Stimulated activated CD8-positive, alpha-beta memory T cell treated with anti-CD3 and anti-CD28 coated beads, Interleukin-12 subunit alpha, Interleukin-12 subunit beta, amount 100 ng/mL, for 4 hours (primary cell): ENCODE data around the gene SLC47A1.
"Not testable (repeated sequence)": the region's sequence is repeated elsewhere in the genome, so short reads cannot be mapped to it uniquely, and the experiment has no call there.

Source experiments
- DNase-seq: peaks from one replicate; pipeline ENCODE4 v3.0.0-alpha.2; 2020; ENCODE audit warnings: low read depth

The SLC47A1 gene, protein sequence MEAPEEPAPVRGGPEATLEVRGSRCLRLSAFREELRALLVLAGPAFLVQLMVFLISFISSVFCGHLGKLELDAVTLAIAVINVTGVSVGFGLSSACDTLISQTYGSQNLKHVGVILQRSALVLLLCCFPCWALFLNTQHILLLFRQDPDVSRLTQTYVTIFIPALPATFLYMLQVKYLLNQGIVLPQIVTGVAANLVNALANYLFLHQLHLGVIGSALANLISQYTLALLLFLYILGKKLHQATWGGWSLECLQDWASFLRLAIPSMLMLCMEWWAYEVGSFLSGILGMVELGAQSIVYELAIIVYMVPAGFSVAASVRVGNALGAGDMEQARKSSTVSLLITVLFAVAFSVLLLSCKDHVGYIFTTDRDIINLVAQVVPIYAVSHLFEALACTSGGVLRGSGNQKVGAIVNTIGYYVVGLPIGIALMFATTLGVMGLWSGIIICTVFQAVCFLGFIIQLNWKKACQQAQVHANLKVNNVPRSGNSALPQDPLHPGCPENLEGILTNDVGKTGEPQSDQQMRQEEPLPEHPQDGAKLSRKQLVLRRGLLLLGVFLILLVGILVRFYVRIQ

DNA sequence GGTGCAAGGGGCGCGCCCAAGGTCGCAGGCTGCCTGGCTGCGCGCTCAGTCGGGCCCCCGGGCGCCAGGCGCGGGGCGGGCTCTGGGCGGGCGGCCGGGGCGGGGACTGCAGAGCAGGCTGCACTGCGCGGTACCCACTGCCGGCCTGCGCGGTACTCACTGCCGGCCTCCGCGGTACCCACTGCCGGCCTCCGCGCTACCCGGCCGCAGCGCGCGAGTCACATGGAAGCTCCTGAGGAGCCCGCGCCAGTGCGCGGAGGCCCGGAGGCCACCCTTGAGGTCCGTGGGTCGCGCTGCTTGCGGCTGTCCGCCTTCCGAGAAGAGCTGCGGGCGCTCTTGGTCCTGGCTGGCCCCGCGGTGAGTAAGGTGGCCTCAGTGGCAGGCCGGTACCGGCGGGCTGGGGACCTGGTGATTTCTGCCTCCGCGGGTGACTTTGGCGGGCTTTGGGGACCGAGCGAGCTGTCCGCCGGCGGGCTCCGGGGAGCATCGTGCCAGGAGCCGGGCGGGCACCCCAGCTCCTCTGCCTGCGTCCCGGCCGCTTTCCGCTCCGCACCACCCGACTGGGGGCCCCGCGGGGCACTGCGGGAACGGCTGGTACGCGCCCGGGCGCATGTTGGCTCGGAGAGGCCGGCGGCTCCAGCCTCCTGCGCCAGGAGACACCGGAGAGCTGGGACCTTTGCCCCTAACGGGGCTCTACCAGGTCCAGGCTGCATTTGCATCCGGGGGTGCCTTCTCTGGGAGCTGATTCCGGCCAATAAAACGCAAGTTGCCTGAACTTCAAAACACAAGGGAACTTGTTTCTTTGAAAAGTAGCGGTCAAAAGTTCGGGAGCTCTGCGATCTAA lies at the start of gene SLC47A1:
Gene SLC47A1 (plus strand): TSS at position 137 of the 844 bp plus-strand sequence. CDS start 86 bp downstream, at position 223.
- no peak for DNase-seq

DNA sequence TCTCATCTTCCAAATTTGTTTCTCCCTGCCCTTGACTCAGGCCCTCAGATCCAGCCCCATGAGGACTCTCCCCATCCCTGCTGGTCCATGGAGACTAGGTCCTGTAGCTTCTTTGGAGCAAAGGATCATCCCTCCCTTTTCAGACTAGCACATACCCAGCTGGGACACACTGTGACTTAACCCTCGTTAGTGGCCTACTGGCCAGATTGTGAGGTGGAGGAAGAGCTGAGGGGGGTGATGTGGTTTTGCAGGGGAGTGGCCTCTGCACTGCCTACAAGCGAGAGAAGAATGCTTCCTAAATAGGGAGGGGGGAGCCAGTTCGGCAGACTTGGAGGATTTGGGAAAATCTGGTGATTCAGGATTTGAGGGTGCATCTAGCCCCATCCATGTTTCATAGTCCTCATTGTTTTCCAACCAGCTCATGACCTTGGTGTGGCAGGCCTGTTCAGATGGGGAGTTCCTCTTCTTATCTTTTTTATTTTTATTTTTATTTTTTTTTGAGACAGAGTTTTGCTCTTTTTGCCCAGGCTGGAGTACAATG lies 47.8 kb upstream of the SLC47A1 start:
- no peak for DNase-seq

DNA sequence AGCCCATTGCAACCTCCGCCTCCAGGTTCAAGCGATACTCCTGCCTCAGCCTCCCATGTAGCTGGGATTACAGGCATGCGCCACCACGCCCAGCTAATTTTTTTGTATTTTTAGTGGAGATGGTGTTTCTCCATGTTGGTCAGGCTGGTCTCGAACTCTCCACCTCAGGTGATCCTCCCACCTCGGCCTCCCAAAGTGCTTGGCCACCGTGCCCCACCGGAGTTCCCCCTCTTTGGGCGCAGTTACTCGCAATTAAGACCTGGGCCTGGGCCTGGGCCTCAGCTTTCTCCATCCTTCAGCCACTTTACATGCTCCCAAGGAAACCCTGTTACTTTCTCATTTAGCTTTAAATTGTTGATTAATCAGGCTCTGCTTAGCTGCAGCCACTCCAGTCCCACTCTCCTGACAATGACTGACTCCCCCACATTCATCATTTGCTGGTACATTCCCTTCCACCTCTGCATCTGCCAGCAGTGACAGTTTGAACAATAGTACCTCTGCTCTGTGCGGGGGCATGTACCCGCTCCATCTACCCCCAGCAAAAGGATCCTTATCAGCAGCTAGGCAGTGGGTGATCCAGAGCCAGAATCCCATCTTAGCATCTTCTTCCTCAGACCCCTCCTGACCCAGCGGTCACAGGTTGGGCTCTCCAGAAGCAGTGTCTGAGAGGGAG lies 47.2 kb upstream of the SLC47A1 start:
- no peak for DNase-seq

DNA sequence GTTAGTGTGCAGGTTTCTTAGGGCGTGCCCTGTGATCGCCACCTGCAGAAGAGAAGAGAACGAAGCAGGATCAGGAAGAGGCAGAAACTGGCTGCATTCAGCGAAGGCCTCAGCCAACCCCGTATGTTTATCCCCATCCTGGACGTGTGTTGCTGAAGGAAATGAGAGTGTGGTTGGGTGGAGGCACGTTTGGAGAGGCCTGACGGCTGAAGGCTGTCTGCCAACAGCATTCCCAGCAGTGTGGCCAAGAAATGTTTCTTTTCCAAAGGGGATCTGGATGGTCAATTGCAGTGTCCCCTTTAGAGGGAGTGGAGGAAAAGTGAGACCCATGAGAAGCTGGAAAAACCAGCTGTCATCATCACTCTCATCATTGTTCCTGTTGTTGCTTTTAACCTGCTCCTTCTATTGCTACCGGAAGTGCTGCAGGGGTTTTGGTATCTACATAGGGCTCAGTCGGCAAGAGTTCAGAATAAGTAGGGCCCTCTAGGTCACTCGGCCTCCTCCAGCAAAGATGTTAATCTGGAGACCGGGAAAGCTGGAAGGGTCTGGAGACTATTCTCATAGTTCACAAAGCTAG lies 46.5 kb upstream of the SLC47A1 start:
- no peak for DNase-seq

DNA sequence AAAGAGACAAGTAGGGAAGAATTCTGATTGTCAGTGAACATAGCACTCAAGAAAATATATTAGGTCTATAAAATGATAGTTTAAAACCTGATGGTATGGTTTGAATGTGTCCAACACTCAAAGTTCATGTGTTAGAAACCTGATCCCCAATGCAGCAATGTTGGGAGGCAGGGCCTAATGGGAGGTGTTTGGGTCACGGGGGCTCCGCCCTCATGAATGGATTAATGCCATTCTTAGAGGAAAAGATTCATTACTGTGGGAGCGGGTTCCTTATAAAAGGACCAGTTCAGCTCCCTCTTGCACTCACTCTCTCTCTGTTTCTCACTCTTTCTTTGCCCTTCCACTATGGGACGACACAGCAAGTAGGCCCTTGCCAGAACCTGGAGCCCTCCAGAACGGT lies 41.5 kb upstream of the SLC47A1 start:
- no peak for DNase-seq

DNA sequence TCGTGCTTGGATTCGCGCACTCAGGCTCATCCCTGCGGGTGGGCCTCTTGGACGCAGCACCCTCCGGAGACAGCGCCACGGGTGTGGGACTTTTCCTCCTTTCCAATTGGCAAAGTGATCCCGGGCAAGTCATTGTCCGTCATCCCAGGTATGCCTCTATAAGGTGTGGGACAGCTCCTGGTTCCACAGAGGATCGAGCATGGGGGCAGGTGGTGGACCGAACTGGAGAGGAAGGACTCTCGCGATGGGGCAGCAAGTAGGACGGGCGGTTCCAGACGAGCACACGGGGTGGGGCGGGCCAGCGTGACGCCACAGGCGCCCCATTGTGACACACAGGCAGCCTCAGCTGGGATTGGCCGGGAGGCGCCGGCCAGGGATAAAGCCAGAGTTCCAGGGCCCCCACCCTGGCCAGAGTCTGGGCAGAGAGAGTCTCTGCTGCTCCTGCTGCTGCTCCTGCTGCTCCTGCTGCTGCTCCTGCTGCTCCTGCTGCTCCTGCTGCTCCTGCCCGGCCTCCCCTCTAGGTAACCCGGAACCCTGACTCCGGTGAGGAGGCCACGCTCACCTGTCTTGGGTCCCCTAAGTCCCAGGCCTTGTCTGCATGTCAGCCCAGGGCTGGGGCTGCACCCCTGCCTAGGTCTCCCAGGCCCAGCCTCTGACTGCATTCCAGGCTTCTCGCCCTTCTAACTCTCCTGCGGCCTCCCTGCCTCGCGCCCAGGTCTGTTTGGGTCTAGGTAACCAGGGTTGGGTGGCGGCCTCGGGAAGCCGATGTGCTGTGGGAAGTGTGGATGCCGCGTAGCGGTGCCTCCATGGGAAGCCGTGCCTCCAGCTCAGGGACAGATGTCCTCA lies 38.5 kb upstream of the SLC47A1 start:
- no peak for DNase-seq

GRCh38 chr17:19495828-19496528 lies 37.7 kb upstream of the SLC47A1 start:
- DNase-seq, result no peak

DNA sequence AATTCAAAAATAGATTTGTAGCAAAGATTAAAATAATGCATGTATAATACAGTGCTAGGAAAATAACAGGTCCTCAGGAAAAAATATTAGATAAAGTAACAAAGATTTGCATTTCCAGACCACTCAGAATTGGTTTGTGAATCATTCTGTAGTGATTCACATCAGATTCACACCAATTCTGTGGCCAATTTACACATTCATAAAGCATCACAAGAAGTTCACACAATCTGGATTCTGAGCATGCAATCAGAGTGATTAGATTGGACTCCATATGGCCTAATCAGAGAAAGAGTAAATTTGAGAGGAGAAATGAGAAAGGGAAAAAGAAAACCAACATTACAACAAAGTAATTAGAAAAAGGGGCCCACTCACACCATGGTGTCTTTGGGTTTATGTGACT lies 36.0 kb upstream of the SLC47A1 start:
- no peak for DNase-seq

DNA sequence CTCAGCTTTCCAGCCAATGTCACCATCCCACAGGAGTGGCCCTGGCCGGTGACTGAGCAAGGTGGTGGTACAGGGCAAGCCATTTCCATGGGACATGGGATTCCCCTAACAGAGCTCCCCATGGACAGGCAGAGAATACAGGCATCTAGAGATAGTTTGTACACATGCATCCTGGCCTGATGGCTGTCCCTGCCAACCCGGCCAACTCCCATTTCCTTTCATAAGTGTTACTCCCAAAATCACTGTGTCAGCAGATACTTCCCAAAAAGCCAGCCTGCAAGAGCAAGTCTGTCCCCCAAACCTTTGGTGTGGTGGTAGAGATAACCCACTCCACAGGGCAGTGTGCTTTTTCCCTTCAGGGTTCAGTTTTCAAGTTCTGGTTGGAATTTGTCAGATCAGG lies 32.4 kb upstream of the SLC47A1 start:
- DNase-seq, result no peak

GRCh38 chr17:19502517-19502916 lies 31.1 kb upstream of the SLC47A1 start:
- DNase-seq, result no peak

- DNase-seq, result not testable (repeated sequence)
Observed at GRCh38 chr17:19505561-19505960, 28.1 kb upstream of the SLC47A1 start.

DNA sequence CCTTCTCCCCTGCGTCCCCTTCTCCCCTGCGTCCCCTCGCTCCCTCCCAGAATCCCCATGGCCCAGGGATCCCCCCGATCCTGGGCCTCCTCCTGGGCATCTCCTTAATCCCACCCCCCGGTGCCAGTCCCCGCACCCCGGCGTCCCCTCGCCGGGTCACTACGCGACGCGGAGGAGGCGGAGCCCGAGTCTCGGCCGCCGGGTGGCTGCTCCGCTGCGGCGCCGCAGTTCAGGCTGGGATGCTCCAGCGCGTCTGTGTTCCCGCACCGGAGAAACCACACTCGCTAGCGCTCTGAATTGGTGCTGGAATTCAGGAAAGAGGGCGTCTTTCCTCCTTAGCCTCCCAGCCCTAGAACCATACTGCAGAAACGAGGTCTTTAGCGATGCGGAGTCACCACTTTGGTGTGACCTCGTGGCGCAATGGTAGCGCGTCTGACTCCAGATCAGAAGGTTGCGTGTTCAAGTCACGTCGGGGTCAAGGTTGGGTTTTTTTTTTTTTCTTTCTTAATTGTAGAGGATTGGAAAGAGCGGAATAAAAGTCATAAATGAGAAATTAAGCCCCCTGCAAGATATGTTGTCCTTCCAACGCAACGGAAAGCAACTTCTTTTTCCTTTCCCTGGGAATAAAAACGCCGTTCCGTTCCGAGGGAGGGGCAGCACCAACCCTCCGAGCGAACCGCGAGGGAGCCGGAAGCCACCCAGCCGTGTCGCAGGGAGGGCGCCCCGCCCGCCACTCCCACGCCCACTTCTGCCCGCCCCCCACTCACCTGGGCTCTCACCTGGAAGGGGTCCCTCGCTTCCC lies 25.7 kb upstream of the SLC47A1 start:
- DNase-seq, result peak; percentile 75

GRCh38 chr17:19508577-19508867 lies 25.1 kb upstream of the SLC47A1 start:
- DNase-seq, result no peak

DNA sequence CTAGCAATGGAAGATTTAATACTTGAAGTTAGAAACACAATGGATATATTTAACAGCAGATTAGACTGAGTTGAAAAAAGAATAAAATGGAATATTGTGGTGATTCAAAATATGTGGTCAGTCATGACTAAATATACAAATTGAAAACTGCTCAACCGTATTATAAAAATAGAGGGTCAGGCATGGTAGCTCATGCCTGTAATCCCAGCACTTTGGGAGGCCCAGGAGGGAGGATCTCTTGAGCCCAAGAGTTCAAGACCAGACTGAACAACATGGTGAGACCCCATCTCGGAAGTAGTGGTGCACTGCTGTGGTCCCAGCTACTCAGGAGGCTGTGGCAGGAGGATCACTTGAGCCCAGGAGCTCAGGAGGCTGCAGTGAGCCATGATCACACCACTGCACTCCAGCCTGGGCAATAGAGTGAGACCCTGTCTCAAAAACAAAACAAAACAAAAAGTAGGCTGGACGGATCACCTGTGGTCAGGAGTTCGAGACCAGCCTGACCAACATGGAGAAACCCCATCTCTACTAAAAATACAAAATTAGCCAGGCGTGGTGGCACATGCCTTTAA lies 24.3 kb upstream of the SLC47A1 start:
- not testable (repeated sequence) for DNase-seq

- no peak for DNase-seq
Observed at GRCh38 chr17:19510903-19511302, 22.8 kb upstream of the SLC47A1 start.

- peak; percentile 34 for DNase-seq
Observed at GRCh38 chr17:19513897-19514488, 19.7 kb upstream of the SLC47A1 start.

DNA sequence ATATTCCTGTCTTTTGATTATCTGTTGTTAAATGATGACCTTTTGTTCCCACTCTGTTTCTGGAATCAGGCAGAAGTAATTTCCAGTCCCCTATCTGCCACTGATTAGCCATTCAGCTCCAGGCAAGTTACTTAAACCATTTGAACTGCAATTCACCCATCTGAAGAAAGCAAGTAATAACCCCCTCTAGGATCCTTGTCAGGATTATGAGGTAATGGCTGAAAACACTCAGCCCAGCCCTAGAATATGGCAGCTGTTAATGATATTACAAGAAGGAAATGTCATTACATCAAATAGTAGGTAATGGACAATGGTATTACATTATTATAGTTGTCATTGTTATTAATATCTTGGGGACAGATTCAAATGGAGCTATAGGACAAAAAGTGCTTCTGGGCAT lies 16.0 kb upstream of the SLC47A1 start:
- no peak for DNase-seq
